BLaER1 treated with 17β-estradiol and CSF1 and Interleukin-3, amounts not matched to agents 10 nM and 100 nM (cell line): ENCODE measurements around the gene GALNT2.
A peak's percentile ranks its signal among the peaks of the same experiment; 100 is the strongest.

Experiments used
- H3K27ac ChIP-seq, 11 experiments: shearing (Covaris generic); formaldehyde crosslinking; 2 replicates each; pipeline ENCODE4 v1.8.1; 2022
- H3K27me3 ChIP-seq, 11 experiments: shearing (Covaris generic); formaldehyde crosslinking; 2 replicates each; pipeline ENCODE4 v1.8.1; 2022
- H3K36me3 ChIP-seq, 11 experiments: shearing (Covaris generic); formaldehyde crosslinking; 2 replicates each; pipeline ENCODE4 v1.8.1; 2022
- H3K4me1 ChIP-seq, 10 experiments: shearing (Covaris generic); formaldehyde crosslinking; 2 replicates each; pipeline ENCODE4 v1.8.1; 2022
- H3K4me2 ChIP-seq, 11 experiments: shearing (Covaris generic); formaldehyde crosslinking; 2 replicates each; pipeline ENCODE4 v1.8.1; 2022
- H3K4me3 ChIP-seq, 10 experiments: shearing (Covaris generic); formaldehyde crosslinking; 2 replicates each; pipeline ENCODE4 v1.8.1; 2022
- H3K9ac ChIP-seq, 11 experiments: shearing (Covaris generic); formaldehyde crosslinking; 2 replicates each; pipeline ENCODE4 v1.8.1; 2022
- H3K9me3 ChIP-seq, 11 experiments: shearing (Covaris generic); formaldehyde crosslinking; replicated peaks in 1 of 11; 2 replicates each; pipeline ENCODE4 v1.8.1; 2022
- H4K20me1 ChIP-seq, 11 experiments: shearing (Covaris generic); formaldehyde crosslinking; 2 replicates each; pipeline ENCODE4 v1.8.1; 2022
- Cebpa-rat ChIP-seq, 11 experiments: shearing (Covaris generic); IDR thresholded peaks; 2 replicates each; pipeline ENCODE4 v1.8.1; 2022

The GALNT2 gene

GRCh38 chr1:230079199-230080024, 12.4 kb downstream of the GALNT2 start:
- Histone ChIP-seq H3K9ac (no peak overlapping the region), H3K9me3 (peaks cover 0 to 14% (median 7%) of the 10 kb centered on the region in 11 experiments; a peak in 10 of 22 replicates), H3K4me2 (0 out of 22 replicates have a peak overlapping the region, but pooled peaks of 1 of the 11 experiments have one; percentile 0), H4K20me1 (peaks cover 70 to 100% (median 99%) of the 10 kb centered on the region in 11 experiments; a peak in 21 of 22 replicates), H3K27me3 (no peaks in the 10 kb centered on the region), H3K4me3 (no peak overlapping the region), H3K4me1 (peaks cover 31 to 69% (median 44%) of the 10 kb centered on the region in 10 experiments), H3K27ac (no peak overlapping the region; a peak in 1 of 22 replicates), H3K36me3 (peaks cover 7 to 71% (median 35%) of the 10 kb centered on the region in 11 experiments; a peak in 18 of 22 replicates)
- TF ChIP-seq Cebpa-rat (IDR thresholded peaks at IDR 0.05), result no peak

GRCh38 chr1:230080822-230081221, 13.8 kb downstream of the GALNT2 start:
- no peak for TF ChIP-seq Cebpa-rat (IDR thresholded peaks at IDR 0.05)
- no peak overlapping the region for H3K4me3 ChIP-seq
- no peak overlapping the region for H3K27ac ChIP-seq
- H3K4me1 ChIP-seq, result peaks cover 36 to 69% (median 44%) of the 10 kb centered on the region in 10 experiments
- H3K27me3 ChIP-seq, result no peaks in the 10 kb centered on the region
- H3K9ac ChIP-seq, result no peak overlapping the region
- H4K20me1 ChIP-seq, result peaks cover 77 to 100% (median 99%) of the 10 kb centered on the region in 11 experiments; a peak in 21 of 22 replicates
- H3K9me3 ChIP-seq, result peaks cover 0 to 14% (median 7%) of the 10 kb centered on the region in 11 experiments; a peak in 10 of 22 replicates
- peaks cover 7 to 70% (median 35%) of the 10 kb centered on the region in 11 experiments; a peak in 18 of 22 replicates for H3K36me3 ChIP-seq
- no peak overlapping the region for H3K4me2 ChIP-seq

- H3K27me3 ChIP-seq, result no peaks in the 10 kb centered on the region
- H4K20me1 ChIP-seq, result peaks cover 78 to 100% (median 99%) of the 10 kb centered on the region in 11 experiments; a peak in 21 of 22 replicates
- peaks cover 35 to 69% (median 44%) of the 10 kb centered on the region in 10 experiments for H3K4me1 ChIP-seq
Observed at GRCh38 chr1:230081751-230082150, 14.7 kb downstream of the GALNT2 start.

GRCh38 chr1:230082211-230082610, 15.2 kb downstream of the GALNT2 start:
- H3K27ac ChIP-seq, result no peak overlapping the region
- peaks cover 7 to 59% (median 25%) of the 10 kb centered on the region in 11 experiments; a peak in 18 of 22 replicates for H3K36me3 ChIP-seq
- H3K27me3 ChIP-seq, result no peaks in the 10 kb centered on the region
- no peak overlapping the region for H3K4me2 ChIP-seq
- peaks cover 78 to 100% (median 99%) of the 10 kb centered on the region in 11 experiments; a peak in 21 of 22 replicates for H4K20me1 ChIP-seq
- no peak overlapping the region for H3K9ac ChIP-seq
- H3K4me3 ChIP-seq, result no peak overlapping the region
- no peak for TF ChIP-seq Cebpa-rat (IDR thresholded peaks at IDR 0.05)
- H3K4me1 ChIP-seq, result peaks cover 35 to 69% (median 44%) of the 10 kb centered on the region in 10 experiments
- H3K9me3 ChIP-seq, result peaks cover 0 to 14% (median 7%) of the 10 kb centered on the region in 11 experiments; a peak in 10 of 22 replicates

More at GRCh38 chr1:230081751-230082150, 14.7 kb downstream of the GALNT2 start:
- peaks cover 0 to 14% (median 7%) of the 10 kb centered on the region in 11 experiments; a peak in 10 of 22 replicates for H3K9me3 ChIP-seq
- no peak overlapping the region for H3K4me3 ChIP-seq
- H3K4me2 ChIP-seq, result no peak overlapping the region
- H3K27ac ChIP-seq, result no peak overlapping the region
- no peak overlapping the region for H3K9ac ChIP-seq
- TF ChIP-seq Cebpa-rat (IDR thresholded peaks at IDR 0.05), result no peak
- H3K36me3 ChIP-seq, result peaks cover 7 to 64% (median 30%) of the 10 kb centered on the region in 11 experiments; a peak in 18 of 22 replicates

- no peak for TF ChIP-seq Cebpa-rat (IDR thresholded peaks at IDR 0.05)
- Histone ChIP-seq H3K4me1 (peaks cover 43 to 69% (median 51%) of the 10 kb centered on the region in 10 experiments), H3K27ac (peak overlapping the region in 1 of 11 experiments; percentile 62; a peak in 1 of 22 replicates), H3K4me3 (no peak overlapping the region), H3K9ac (0 out of 22 replicates have a peak overlapping the region, but pooled peaks of 1 of the 11 experiments have one; percentile 55), H4K20me1 (peaks cover 81 to 100% (median 99%) of the 10 kb centered on the region in 11 experiments; a peak in 21 of 22 replicates), H3K27me3 (no peaks in the 10 kb centered on the region), H3K9me3 (peaks cover 0 to 14% (median 7%) of the 10 kb centered on the region in 11 experiments; a peak in 10 of 22 replicates), H3K36me3 (peaks cover 7 to 51% (median 18%) of the 10 kb centered on the region in 11 experiments; a peak in 17 of 22 replicates), H3K4me2 (peak overlapping the region in 7 of 11 experiments; percentile 73 to 83 (median 78); a peak in 10 of 22 replicates)
Observed at GRCh38 chr1:230083053-230083452, 16.0 kb downstream of the GALNT2 start.

- Histone ChIP-seq H3K4me1 (peaks cover 47 to 73% (median 57%) of the 10 kb centered on the region in 10 experiments), H3K9ac (peak overlapping the region in 7 of 11 experiments; percentile 7 to 59 (median 40); a peak in 13 of 22 replicates)
Observed at GRCh38 chr1:230083746-230084407, 16.8 kb downstream of the GALNT2 start.

GRCh38 chr1:230084408-230085177, 17.6 kb downstream of the GALNT2 start:
- Histone ChIP-seq H3K9ac (peak overlapping the region in 7 of 11 experiments; percentile 7 to 59 (median 40); a peak in 12 of 22 replicates), H3K27ac (peak overlapping the region in 9 of 11 experiments; percentile 30 to 62 (median 56); a peak in 17 of 22 replicates), H3K4me1 (peaks cover 47 to 79% (median 58%) of the 10 kb centered on the region in 10 experiments), H3K4me2 (peak overlapping the region; percentile 61 to 83 (median 77)), H3K27me3 (no peaks in the 10 kb centered on the region), H3K9me3 (peaks cover 0 to 14% (median 7%) of the 10 kb centered on the region in 11 experiments; a peak in 10 of 22 replicates), H3K4me3 (no peak overlapping the region), H4K20me1 (peaks cover 70 to 100% (median 97%) of the 10 kb centered on the region in 11 experiments; a peak in 21 of 22 replicates), H3K36me3 (peaks cover 11 to 50% (median 23%) of the 10 kb centered on the region in 11 experiments; a peak in 18 of 22 replicates)
- TF ChIP-seq Cebpa-rat (IDR thresholded peaks at IDR 0.05), result no peak

More at GRCh38 chr1:230083746-230084407, 16.8 kb downstream of the GALNT2 start:
- TF ChIP-seq Cebpa-rat (IDR thresholded peaks at IDR 0.05), result no peak
- peak overlapping the region in 10 of 11 experiments; percentile 17 to 62 (median 54); a peak in 17 of 22 replicates for H3K27ac ChIP-seq
- peak overlapping the region; percentile 61 to 83 (median 77) for H3K4me2 ChIP-seq
- H3K9me3 ChIP-seq, result peaks cover 0 to 14% (median 7%) of the 10 kb centered on the region in 11 experiments; a peak in 10 of 22 replicates
- no peaks in the 10 kb centered on the region for H3K27me3 ChIP-seq
- peaks cover 77 to 100% (median 98%) of the 10 kb centered on the region in 11 experiments; a peak in 21 of 22 replicates for H4K20me1 ChIP-seq
- no peak overlapping the region; a peak in 1 of 20 replicates for H3K4me3 ChIP-seq
- H3K36me3 ChIP-seq, result peaks cover 7 to 50% (median 18%) of the 10 kb centered on the region in 11 experiments; a peak in 17 of 22 replicates
